AG04449 (cell line): Measurements from ENCODE around the gene BZW2.

Source experiments
- CTCF ChIA-PET: fragments of 350-600 bp; formaldehyde crosslinking; extraction: SDS; loops from one replicate; lab custom pipeline; 2021; ENCODE audit warnings: antibody characterized with exemption; lab: Yijun Ruan, JAX
- POLR2A ChIA-PET: fragments of 400-600, 350-600 bp; formaldehyde crosslinking; extraction: SDS; loops from one replicate; lab custom pipeline; 2020; ENCODE audit warnings: antibody characterized with exemption, inconsistent platforms; lab: Yijun Ruan, JAX
- DNase-seq: peaks from one replicate; pipeline ENCODE4 v3.0.0-alpha.2; 2010; ENCODE audit warnings: low read depth, low spot score
- H3K4me3 ChIP-seq: 2 replicates; pipeline ENCODE4 v1.5.1; 2011; ENCODE audit warnings: low read depth, mild to moderate bottlenecking, control low read depth, low read length
- TF ChIP-seq, protein P1 (sequence below): IDR thresholded peaks from one replicate; pipeline ENCODE4 v1.5.1; 2011; ENCODE audit warnings: mild to moderate bottlenecking, moderate library complexity, low read length, control low read depth, inconsistent platforms; ENCODE audit not compliant: insufficient read depth; ENCODE audit errors: missing control alignments

BZW2 gene

DNA sequence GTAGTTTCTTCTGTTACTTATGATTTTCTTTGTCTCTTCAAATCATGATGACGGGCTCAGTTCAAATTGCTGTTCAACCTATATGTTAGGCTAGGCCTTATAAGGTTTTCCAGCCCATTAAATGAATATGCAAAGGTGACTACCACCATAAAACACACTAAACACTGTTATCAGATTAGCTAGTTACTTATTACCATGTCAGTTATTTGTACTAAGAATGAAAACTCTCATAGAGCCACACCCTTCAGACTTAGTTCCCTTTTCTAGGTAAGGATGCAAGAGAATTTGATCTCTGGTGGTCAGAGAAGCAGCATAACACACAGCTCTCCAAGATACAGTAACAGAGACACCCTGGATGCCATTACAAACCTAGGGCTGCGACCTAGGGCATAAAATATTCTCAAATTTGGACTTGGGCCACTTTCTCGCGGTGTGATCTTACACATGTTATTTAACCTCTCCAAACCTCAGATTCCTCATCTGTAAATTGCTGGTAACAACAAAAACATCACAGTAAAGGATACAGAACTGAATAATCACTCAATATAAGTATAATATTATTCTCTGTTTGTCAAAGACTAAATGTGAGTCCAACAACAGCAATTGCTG, 36.0 kb upstream of the BZW2 start:
- no peak for DNase-seq
- ChIA-PET CTCF (interaction anchor here (0.7 to 1.6 kb wide), 3 partner anchors 8 to 14 kb away, joined by 3 to 5 read pairs (median 3); no protein-coding TSS in a partner anchor), POLR2A (no interaction called here)
- TF ChIP-seq, protein P1, sequence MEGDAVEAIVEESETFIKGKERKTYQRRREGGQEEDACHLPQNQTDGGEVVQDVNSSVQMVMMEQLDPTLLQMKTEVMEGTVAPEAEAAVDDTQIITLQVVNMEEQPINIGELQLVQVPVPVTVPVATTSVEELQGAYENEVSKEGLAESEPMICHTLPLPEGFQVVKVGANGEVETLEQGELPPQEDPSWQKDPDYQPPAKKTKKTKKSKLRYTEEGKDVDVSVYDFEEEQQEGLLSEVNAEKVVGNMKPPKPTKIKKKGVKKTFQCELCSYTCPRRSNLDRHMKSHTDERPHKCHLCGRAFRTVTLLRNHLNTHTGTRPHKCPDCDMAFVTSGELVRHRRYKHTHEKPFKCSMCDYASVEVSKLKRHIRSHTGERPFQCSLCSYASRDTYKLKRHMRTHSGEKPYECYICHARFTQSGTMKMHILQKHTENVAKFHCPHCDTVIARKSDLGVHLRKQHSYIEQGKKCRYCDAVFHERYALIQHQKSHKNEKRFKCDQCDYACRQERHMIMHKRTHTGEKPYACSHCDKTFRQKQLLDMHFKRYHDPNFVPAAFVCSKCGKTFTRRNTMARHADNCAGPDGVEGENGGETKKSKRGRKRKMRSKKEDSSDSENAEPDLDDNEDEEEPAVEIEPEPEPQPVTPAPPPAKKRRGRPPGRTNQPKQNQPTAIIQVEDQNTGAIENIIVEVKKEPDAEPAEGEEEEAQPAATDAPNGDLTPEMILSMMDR = no peak
- no peak overlapping the region for H3K4me3 ChIP-seq

DNA sequence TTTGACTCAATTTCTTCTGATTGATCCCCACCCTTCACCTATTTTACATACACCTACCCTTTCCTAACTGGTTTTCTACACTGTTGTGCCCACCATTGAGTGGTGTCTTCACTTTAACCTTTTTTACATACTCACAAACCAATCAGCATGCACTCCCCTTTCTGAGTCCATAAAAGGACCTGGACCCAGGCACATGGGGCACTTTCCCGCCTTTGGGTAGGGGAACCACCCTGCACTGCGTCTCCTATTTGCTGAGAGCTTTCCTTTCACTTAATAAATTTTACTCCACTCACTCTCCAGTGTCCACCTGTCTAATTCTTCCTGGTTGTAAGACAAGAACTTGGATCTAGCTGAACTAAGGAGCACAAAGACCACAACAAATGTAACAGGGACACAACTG, 34.3 kb upstream of the BZW2 start:
- TF ChIP-seq, protein P1 = no peak
- ChIA-PET CTCF (interaction anchor here (0.8 to 1.6 kb wide), 3 partner anchors 9 to 511 kb away, joined by 3 to 5 read pairs (median 3); no protein-coding TSS in a partner anchor), POLR2A (no interaction called here)
- no peak overlapping the region for H3K4me3 ChIP-seq
- DNase-seq = no peak

DNA sequence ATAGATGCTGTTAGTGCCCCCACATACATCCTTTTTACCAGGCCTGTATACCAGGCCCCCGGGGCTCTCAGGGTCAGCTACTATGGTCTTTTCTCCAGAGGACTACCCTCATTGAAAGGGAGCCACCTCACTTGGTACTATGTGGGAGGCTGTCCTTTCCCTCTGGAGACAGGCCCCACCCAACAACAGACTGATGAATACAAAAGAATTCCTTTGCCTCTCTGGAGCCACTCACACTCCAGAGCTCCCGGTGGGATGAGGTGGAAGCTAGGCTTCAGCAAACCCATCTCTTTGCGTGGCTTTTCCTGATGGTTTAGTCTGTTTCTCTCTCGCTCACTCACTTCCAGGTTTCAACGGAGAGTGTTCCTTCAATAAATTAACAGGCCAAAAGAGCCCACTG, 30.8 kb upstream of the BZW2 start:
- DNase-seq = no peak
- CTCF ChIA-PET = interaction anchor here (0.8 kb wide), 1 partner anchor 51 kb away, joined by 3 read pairs; no protein-coding TSS in a partner anchor
- TF ChIP-seq, protein P1 = no peak
- no peak overlapping the region for H3K4me3 ChIP-seq
- POLR2A ChIA-PET = no interaction called here

DNA sequence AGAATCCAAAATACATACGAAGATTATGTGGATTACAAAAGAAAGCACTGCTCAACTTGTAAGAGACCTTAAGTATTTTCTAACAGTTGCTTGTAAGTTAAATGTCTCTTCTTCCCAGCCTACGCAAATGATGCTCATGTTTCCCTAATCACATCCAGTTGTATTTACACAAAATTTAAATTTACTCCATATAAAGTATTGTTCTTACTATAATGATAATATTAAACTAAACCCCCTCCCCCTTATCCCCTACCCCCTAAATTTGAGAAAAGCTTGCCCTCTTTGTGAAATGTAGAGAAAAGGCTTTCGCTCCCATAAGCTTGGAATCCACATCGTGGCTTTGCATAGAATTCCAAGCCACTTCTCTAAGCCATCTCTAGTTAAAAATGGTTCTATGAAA, 29.9 kb upstream of the BZW2 start:
- no peak for DNase-seq
- ChIA-PET POLR2A (no interaction called here), CTCF (no interaction called here)
- no peak overlapping the region for H3K4me3 ChIP-seq
- TF ChIP-seq, protein P1 = no peak

DNA sequence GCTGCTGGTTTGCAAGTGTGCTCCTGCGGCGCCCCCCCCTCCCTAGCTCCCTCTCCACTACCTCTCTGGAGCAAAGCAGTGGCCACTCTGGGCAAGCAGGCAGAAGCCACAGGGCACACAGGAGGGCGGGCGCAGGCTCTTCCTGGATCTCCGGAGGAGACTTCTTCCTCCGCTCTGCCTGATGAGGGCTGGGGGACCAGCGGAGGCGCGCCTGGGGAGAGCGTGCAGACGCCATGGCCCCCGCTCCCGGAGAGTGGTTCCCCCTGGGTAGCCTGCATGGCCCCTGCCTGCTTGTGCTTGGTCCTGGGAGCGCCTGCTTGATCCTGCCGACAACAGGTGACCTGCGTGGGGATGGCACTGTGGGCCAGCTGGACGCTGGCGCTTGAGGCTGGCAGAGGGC, 29.4 kb upstream of the BZW2 start:
- H3K4me3 ChIP-seq = no peak overlapping the region
- POLR2A ChIA-PET = no interaction called here
- CTCF ChIA-PET = no interaction called here

DNA sequence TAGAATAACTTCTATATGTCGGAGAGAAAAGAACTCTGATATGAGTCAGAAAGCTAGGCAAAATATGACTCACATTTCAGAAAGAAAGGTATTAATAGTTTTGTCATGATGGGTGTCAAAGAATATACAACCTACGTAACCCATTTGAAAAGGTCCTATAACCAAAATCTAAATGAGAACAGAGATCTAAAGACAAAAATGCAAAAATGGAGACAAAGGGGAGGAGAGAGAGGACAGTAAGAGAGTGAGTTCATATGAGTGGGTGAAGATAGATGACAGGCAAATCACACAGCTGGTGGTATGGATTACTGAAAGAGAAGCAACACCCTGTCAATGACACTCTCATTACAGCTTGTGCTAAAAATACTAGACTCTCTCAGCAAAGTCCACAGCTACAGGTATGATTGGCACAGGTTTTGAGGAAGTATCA, 26.0 kb upstream of the BZW2 start:
- POLR2A ChIA-PET = no interaction called here
- DNase-seq = no peak
- TF ChIP-seq, protein P1 = no peak
- CTCF ChIA-PET = no interaction called here
- H3K4me3 ChIP-seq = no peak overlapping the region

More for the DNA sequence above, 29.4 kb upstream of the BZW2 start:
- no peak for DNase-seq
- TF ChIP-seq, protein P1 = no peak
